Epithelial cell of proximal tubule (primary cell): ENCODE data around the gene LGALS3. TPM values are rescaled to one million over a fixed set of nuclear protein-coding genes. Genes with fewer than 3 reads are reported as not detected.

Source experiments
- DNase-seq: peaks from one replicate; pipeline ENCODE4 v3.0.0-alpha.2; 2011; ENCODE audit warnings: low read depth
- H3K4me3 ChIP-seq: 2 replicates; pipeline ENCODE4 v1.5.1; 2011; ENCODE audit warnings: low read depth, mild to moderate bottlenecking, low read length
- CTCF ChIP-seq: conservative IDR thresholded peaks from 2 replicates; pipeline ENCODE4 v1.5.1; 2012; ENCODE audit warnings: low read depth, mild to moderate bottlenecking, low read length
- total RNA-seq: library from RNA; depleted of rRNA; stranded (reverse); fragments of >200 nt; gene quantifications from 2 replicates; pipeline ENCODE4 v1.2.3, GENCODE V29; 2015

LGALS3 gene
- total RNA-seq, 1 donor from 2014 or later, result 70.4 TPM

GRCh38 chr14:55111122-55111708 is 17.8 kb upstream of the LGALS3 start:
- H3K4me3 ChIP-seq, result no peak overlapping the region
- peak; percentile 5 for TF ChIP-seq CTCF
- DNase-seq, result no peak

- DNase-seq, result no peak
- no peak overlapping the region for H3K4me3 ChIP-seq
- no peak for TF ChIP-seq CTCF
Observed at GRCh38 chr14:55114720-55115119, 14.3 kb upstream of the LGALS3 start.

- TF ChIP-seq CTCF, result no peak
- DNase-seq, result no peak
- no peak overlapping the region for H3K4me3 ChIP-seq
Observed at GRCh38 chr14:55115460-55115859, 13.6 kb upstream of the LGALS3 start.

GRCh38 chr14:55115861-55116245 is 13.2 kb upstream of the LGALS3 start:
- H3K4me3 ChIP-seq, result no peak overlapping the region
- DNase-seq, result no peak
- TF ChIP-seq CTCF, result no peak

GRCh38 chr14:55116246-55117030 is 12.6 kb upstream of the LGALS3 start:
- DNase-seq, result no peak
- H3K4me3 ChIP-seq, result no peak overlapping the region
- no peak for TF ChIP-seq CTCF

GRCh38 chr14:55117803-55118441 is 11.1 kb upstream of the LGALS3 start:
- no peak overlapping the region for H3K4me3 ChIP-seq
- TF ChIP-seq CTCF, result no peak
- DNase-seq, result no peak
